Fibroblast of villous mesenchyme (primary cell): ENCODE results near the gene PLEKHA5. TPM values are rescaled to one million over a fixed set of nuclear protein-coding genes. Genes with fewer than 3 reads are reported as not detected.
"Not testable (repeated sequence)": the region's sequence is repeated elsewhere in the genome, so short reads cannot be mapped to it uniquely, and the experiment has no call there.

Source experiments
- DNase-seq: peaks from one replicate; pipeline ENCODE4 v3.0.0-alpha.2; 2010; ENCODE audit warnings: low read depth
- H3K4me3 ChIP-seq: 2 replicates; pipeline ENCODE4 v1.5.1; 2011; ENCODE audit warnings: low read depth, mild to moderate bottlenecking, low read length
- total RNA-seq: library from RNA; depleted of rRNA; stranded (reverse); fragments of >200 nt; gene quantifications from 2 replicates; pipeline ENCODE4 v1.2.3, GENCODE V29; 2012
- TF ChIP-seq, protein P1 (sequence below): IDR thresholded peaks from 2 replicates; pipeline ENCODE4 v1.5.1; 2012; ENCODE audit warnings: low read depth, mild to moderate bottlenecking, low read length; ENCODE audit not compliant: insufficient read depth

Gene PLEKHA5
- total RNA-seq, 1 donor: 37.1 TPM

DNA sequence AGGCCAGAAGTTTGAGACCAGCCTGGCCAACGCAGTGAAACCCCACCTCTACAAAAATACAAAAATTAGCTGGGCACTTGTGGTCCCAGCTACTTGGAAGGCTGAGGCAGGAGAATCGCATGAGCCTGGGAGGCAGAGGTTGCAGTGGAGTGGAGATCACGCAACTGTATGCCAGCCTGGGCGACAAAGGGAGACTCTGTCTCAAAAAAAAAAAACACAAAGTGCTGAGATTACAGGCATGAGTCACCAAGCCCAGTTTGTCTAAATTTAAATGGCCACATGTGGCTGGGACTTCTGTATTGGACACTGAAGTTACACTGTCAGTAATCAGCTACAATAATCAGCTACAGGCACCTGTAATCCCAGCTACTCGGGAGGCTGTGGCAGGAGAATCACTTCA is 208.9 kb downstream of the PLEKHA5 start:
- DNase-seq: no peak
- TF ChIP-seq, protein P1, sequence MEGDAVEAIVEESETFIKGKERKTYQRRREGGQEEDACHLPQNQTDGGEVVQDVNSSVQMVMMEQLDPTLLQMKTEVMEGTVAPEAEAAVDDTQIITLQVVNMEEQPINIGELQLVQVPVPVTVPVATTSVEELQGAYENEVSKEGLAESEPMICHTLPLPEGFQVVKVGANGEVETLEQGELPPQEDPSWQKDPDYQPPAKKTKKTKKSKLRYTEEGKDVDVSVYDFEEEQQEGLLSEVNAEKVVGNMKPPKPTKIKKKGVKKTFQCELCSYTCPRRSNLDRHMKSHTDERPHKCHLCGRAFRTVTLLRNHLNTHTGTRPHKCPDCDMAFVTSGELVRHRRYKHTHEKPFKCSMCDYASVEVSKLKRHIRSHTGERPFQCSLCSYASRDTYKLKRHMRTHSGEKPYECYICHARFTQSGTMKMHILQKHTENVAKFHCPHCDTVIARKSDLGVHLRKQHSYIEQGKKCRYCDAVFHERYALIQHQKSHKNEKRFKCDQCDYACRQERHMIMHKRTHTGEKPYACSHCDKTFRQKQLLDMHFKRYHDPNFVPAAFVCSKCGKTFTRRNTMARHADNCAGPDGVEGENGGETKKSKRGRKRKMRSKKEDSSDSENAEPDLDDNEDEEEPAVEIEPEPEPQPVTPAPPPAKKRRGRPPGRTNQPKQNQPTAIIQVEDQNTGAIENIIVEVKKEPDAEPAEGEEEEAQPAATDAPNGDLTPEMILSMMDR: no peak
- H3K4me3 ChIP-seq: no peak overlapping the region

DNA sequence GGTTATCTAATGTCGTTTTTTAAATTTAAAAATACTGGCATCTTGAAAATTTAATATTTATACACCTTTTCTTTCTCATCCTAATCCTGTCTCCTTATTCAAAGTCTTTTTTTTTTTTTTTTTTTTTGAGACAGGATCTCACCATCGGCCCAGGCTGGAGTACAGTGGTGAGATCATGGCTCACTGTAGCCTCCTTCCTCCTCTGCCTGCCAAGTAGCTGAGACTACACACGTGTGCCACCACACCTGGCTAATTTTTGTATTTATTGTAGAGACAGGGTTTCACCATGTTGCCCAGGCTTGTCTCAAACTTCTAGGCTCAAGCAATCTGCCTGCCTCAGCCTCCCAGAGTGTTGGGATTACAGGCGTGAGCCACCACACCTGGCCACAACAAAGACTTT is 221.3 kb downstream of the PLEKHA5 start:
- DNase-seq, H3K4me3 ChIP-seq: not testable (repeated sequence)

DNA sequence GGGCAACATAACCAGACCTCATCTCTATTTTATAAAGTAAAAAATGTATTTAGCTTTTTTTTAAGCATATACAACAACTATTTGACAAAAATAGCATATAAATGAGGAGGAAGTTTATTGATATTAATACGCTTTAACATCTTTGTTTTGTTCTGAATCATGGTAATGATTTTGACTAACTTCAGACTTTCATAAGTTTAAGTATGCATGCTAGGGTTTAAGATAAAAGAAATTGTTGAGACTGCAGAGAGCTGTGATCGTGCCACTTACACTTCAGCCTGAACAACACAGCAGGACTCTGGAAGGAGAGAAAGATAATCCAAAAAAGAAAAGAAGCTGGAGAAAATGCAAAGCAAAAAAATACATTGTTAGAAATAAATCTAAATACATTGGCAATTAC is 221.8 kb downstream of the PLEKHA5 start:
- DNase-seq: no peak
- H3K4me3 ChIP-seq: no peak overlapping the region
- TF ChIP-seq, protein P1: no peak

DNA sequence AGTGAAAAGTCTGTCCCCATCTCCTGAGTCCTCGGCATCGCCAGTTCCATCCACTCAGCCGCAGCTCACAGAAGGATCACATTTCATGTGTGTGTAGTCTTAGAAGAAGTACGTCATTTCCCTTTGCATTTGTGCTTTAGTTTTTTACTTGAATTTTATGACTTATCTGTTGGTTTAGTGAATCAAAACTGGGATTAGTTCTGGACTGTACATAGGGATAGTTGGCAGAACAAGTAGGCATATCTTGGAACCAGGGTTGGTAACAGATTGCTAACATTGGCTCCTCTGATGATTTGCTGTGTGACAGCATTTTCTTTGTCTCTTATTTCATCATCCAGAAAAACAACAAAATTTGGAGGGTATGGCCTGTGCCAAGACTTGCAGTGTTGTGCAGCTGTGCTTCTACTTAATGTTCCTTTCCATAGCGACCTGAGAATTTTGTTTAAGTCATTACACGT is 240.2 kb downstream of the PLEKHA5 start:
- peak; percentile 5 for DNase-seq
- H3K4me3 ChIP-seq: no peak overlapping the region
- TF ChIP-seq, protein P1: no peak

DNA sequence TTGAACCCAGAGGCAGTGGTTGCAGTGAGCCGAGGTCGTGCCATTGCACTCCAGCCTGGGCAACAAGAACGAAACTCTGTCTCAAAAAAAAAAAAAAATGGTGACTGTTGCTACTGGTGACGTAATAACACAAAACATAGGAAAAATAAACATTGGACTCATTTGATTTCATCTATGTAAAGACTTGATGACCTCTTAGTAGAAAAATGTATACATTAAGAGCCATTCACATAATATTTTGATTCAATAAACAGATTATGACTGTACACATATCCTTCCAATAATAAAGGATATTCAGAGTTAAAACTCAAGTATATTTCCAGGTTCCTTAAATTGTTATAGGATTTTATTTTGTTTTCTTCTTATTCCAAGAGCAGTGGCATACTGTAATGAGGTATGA is 244.1 kb downstream of the PLEKHA5 start:
- no peak overlapping the region for H3K4me3 ChIP-seq
- peak; percentile 16 for DNase-seq
- TF ChIP-seq, protein P1: no peak

DNA sequence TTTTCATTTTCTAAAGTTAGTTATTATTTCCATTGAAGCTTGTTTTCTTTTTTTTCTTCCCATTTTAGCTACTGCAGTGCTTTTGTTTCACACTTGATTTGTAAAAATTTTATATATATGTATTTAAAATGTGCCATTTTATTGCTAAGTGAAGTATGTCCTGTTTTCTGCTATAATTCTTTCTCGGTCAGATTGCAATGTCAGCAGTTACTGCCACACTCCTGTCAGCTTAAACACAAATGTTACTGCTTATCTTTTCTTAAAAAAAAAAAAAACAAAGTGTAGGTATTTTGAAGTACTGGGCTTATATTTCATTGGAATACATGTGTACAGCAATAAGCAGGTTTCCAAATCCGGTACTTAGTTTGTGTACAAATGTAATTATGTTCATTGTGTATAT is 246.4 kb downstream of the PLEKHA5 start:
- no peak overlapping the region for H3K4me3 ChIP-seq
- TF ChIP-seq, protein P1: no peak
- no peak for DNase-seq

DNA sequence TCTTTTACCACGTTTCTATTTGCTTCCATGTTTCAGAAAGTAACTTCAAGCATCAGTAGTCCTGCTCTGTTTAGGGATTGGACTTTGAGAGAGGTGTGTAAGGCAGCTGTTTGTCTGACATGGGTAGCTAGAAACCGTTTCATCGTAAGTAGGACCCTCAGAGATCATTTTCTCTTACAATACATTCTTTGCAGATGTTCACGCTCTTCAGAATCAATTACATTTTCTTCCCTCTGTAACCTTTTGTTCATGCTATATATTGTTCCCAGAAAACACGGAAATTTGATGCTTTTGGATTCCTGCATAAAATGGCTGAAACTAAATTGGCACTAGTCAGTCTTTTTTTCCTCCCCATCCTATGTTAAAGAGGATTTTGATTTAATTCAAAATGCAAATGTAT is 247.2 kb downstream of the PLEKHA5 start:
- DNase-seq: no peak
- TF ChIP-seq, protein P1: no peak
- no peak overlapping the region for H3K4me3 ChIP-seq
